Neutrophil (primary cell): ENCODE data around the gene CORO2A.

Experiments used
- H3K27ac ChIP-seq: fragments of 200-600 bp; sonication (generic); 2 replicates; pipeline ENCODE4 v1.5.1; 2016; ENCODE audit warnings: mild to moderate bottlenecking, moderate library complexity
- H3K27me3 ChIP-seq: fragments of 200-600 bp; sonication (generic); 2 replicates; pipeline ENCODE4 v1.6.0; 2016; ENCODE audit warnings: mild to moderate bottlenecking
- H3K36me3 ChIP-seq: fragments of 200-600 bp; sonication (generic); 2 replicates; pipeline ENCODE4 v1.5.1; 2017
- H3K4me1 ChIP-seq, 2 experiments: fragments of 200-600 bp in 1 of 2; sonication (generic) in 1 of 2; 1 replicate in 1 of 2; 2 replicates in 1 of 2; pipeline versions ENCODE4 v1.5.1 to v1.6.1; 2013 to 2016; ENCODE audit warnings: low read depth in 1 of 2, low read length in 1 of 2, mild to moderate bottlenecking in 1 of 2, moderate library complexity in 1 of 2; ENCODE audit not compliant: control insufficient read depth in 1 of 2, insufficient read depth in 1 of 2
- H3K4me3 ChIP-seq, 2 experiments: fragments of 200-600 bp in 1 of 2; sonication (generic) in 1 of 2; 1 replicate in 1 of 2; 2 replicates in 1 of 2; pipeline ENCODE4 v1.5.1; 2013 to 2016; ENCODE audit warnings: low read depth in 1 of 2, low read length in 1 of 2, mild to moderate bottlenecking in 1 of 2, moderate library complexity in 1 of 2
- H3K9me3 ChIP-seq: fragments of 200-600 bp; sonication (generic); 2 replicates; pipeline ENCODE4 v1.5.1; 2016
- CTCF ChIP-seq: fragments of 200-600 bp; sonication (generic); IDR thresholded peaks from 2 replicates; pipeline ENCODE4 v1.5.1; 2016; ENCODE audit warnings: antibody characterized with exemption

CORO2A gene

GRCh38 chr9:98097836-98098235 lies 94.6 kb downstream of the CORO2A start:
- Histone ChIP-seq H3K27me3 (no peaks in the 10 kb centered on the region), H3K4me1 (peaks cover 11 to 14% of the 10 kb centered on the region in 2 experiments), H3K9me3 (no peaks in the 10 kb centered on the region), H3K4me3 (no peak overlapping the region), H3K27ac (no peak overlapping the region), H3K36me3 (peaks cover 61% of the 10 kb centered on the region)
- no peak for TF ChIP-seq CTCF

DNA sequence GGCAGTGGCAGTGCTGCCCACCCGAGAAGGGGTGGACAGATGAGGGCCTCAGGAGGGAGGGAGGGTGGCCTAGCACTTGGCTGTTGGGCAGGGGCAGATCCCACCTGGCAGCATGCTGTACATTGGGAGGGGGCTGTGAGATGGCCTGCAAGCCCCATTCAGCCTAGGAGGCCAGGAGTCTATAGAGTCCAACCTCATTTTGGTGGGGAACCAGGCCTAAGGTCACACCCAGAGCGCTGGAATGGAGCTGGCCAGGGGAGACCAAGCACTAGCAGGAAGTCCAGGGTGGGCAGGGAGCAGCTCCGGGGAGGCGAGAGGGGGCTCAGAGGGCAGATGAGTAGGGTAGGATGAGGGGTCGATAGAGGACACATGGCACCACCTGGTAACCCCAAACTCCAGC lies 96.3 kb downstream of the CORO2A start:
- Histone ChIP-seq H3K4me3 (no peak overlapping the region), H3K36me3 (peaks cover 64% of the 10 kb centered on the region), H3K27me3 (no peaks in the 10 kb centered on the region), H3K27ac (no peak overlapping the region), H3K9me3 (no peaks in the 10 kb centered on the region), H3K4me1 (peaks cover 0 to 7% of the 10 kb centered on the region in 2 experiments)
- TF ChIP-seq CTCF: no peak

DNA sequence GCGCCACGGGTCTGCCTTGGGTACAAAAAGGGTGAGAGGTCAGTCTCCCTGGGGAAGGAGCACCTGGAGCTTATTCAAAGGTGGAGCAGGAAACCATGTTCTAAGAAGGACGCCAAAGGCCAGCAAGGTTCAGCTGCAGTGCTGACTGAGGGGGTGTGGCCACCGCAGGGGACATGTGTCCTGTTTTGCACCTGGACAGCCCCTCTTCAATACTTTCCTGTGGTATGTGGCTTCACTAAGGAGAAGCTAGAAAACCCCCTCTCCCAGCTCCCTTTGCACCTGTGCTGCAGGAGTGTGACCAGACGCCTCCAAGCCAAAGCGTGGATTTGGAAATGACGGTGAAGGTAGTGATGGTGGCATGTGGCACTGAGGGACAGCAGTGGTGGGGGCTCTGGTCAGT lies 97.0 kb downstream of the CORO2A start:
- no peaks in the 10 kb centered on the region for H3K27me3 ChIP-seq
- no peak overlapping the region for H3K4me3 ChIP-seq
- no peak overlapping the region for H3K27ac ChIP-seq
- no peak for TF ChIP-seq CTCF
- H3K36me3 ChIP-seq: peaks cover 71% of the 10 kb centered on the region
- H3K9me3 ChIP-seq: no peaks in the 10 kb centered on the region
- H3K4me1 ChIP-seq: peaks cover 0 to 7% of the 10 kb centered on the region in 2 experiments

DNA sequence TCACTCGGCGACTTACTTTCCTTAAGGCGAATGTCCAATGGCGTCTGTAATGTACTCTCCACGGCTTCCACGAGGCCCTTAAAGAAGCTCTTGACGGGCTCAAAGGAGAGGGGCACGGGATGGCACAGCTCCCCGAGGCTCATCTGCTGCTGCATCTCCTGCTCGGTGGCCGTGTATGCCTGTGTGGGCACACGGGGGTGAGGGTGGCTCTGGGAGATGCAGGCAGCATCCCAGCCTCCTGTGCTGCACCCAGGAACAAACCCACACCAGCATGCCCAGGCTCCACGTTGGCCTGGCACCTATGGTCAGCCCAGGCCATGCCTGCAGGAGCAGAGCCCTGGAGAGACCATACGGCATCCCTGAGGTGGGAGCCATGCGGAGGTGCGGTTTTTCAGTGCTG lies 97.6 kb downstream of the CORO2A start:
- H3K27me3 ChIP-seq: no peaks in the 10 kb centered on the region
- no peak overlapping the region for H3K27ac ChIP-seq
- peaks cover 72% of the 10 kb centered on the region for H3K36me3 ChIP-seq
- no peaks in the 10 kb centered on the region for H3K9me3 ChIP-seq
- TF ChIP-seq CTCF: no peak
- H3K4me1 ChIP-seq: peaks cover 0 to 7% of the 10 kb centered on the region in 2 experiments
- no peak overlapping the region for H3K4me3 ChIP-seq

DNA sequence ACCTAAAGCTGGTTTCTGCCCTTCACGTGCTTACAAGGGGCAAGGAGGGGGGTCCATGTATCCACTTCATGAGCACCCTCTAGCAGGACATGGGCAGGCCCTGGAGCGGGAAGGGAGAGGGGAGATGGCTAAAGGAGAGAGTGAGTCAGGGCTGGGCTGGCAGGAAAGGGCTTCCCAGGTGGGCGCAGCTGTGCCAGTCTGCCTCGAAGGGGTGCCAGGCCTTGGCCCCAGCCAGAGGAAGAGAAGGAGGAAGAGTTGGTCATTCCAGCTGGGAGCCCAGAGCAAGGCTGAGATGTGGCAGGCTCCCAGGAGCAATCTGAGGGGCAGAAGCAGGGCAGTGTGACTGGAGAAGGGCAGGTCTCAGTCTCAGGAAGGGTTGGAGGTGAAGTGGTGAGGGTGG lies 98.1 kb downstream of the CORO2A start:
- TF ChIP-seq CTCF: no peak

DNA sequence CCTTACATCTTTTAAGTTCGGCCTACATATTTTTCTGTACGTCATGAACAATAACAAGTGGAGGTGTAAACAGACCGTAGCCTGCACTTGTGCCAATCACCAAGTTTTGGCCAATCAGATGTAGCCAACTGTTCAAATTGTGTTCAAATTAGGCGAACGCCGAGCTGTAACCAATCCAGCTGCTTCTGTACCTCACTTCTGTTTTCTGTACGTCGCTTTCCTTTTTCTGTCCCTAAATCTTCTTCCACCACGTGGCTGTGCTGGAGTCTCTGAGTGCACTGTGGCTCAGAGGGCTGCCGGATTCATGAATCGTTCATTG lies 99.9 kb downstream of the CORO2A start:
- Histone ChIP-seq H3K36me3 (peaks cover 62% of the 10 kb centered on the region), H3K27me3 (no peaks in the 10 kb centered on the region), H3K4me3 (no peak overlapping the region), H3K9me3 (no peaks in the 10 kb centered on the region), H3K4me1 (peaks cover 6 to 7% of the 10 kb centered on the region in 2 experiments), H3K27ac (no peak overlapping the region)
- no peak for TF ChIP-seq CTCF

More for the DNA sequence above, 98.1 kb downstream of the CORO2A start:
- Histone ChIP-seq H3K36me3 (peaks cover 72% of the 10 kb centered on the region), H3K4me3 (no peak overlapping the region), H3K9me3 (no peaks in the 10 kb centered on the region), H3K27ac (no peak overlapping the region), H3K4me1 (peaks cover 0 to 7% of the 10 kb centered on the region in 2 experiments), H3K27me3 (no peaks in the 10 kb centered on the region)
